ENCODE data around the gene ADAM23.

DNA sequence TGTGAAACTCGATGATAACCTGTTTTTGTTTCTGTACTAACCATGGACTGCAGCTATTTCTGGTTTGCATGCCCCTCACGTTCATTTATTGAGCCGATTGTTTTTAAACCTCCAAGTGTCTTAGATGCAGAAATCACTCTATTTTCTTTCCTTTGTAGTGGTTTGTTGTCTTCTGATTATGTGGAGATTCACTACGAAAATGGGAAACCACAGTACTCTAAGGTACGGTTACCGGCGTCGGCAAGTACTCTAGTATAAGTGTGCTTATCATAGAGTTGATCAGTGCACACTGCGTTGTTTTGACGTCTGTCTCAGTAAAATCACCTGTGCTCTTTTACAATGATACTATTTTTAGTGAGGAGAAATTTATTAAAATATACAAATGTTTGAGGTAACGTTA lies 87.4 kb downstream of the ADAM23 start:
- TF ChIP-seq, protein P1, sequence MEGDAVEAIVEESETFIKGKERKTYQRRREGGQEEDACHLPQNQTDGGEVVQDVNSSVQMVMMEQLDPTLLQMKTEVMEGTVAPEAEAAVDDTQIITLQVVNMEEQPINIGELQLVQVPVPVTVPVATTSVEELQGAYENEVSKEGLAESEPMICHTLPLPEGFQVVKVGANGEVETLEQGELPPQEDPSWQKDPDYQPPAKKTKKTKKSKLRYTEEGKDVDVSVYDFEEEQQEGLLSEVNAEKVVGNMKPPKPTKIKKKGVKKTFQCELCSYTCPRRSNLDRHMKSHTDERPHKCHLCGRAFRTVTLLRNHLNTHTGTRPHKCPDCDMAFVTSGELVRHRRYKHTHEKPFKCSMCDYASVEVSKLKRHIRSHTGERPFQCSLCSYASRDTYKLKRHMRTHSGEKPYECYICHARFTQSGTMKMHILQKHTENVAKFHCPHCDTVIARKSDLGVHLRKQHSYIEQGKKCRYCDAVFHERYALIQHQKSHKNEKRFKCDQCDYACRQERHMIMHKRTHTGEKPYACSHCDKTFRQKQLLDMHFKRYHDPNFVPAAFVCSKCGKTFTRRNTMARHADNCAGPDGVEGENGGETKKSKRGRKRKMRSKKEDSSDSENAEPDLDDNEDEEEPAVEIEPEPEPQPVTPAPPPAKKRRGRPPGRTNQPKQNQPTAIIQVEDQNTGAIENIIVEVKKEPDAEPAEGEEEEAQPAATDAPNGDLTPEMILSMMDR (IDR thresholded peaks at IDR 0.05; ENCODE audit: insufficient read depth, low read length, poor library complexity, severe bottlenecking): no peak
- TF ChIP-seq EZH2phosphoT487 (conservative IDR thresholded peaks at IDR 0.05; ENCODE audit: low read length): no peak
